Muscle layer of colon (tissue), 2 donors: ENCODE data around the gene ZNF526.
"Not testable (repeated sequence)": the region's sequence is repeated elsewhere in the genome, so short reads cannot be mapped to it uniquely, and the experiment has no call there.

Source experiments
- H3K27ac ChIP-seq: one replicate; pipeline ENCODE4 v1.7.0; 2013; ENCODE audit warnings: low read depth, mild to moderate bottlenecking, low read length, moderate library complexity
- H3K27me3 ChIP-seq, 2 donors: one replicate each; pipeline ENCODE4 v1.7.0; 2013; ENCODE audit warnings: low read length in 2 of 2, mild to moderate bottlenecking in 2 of 2; ENCODE audit not compliant: insufficient read depth in 2 of 2, control insufficient read depth in 1 of 2
- H3K36me3 ChIP-seq: one replicate; pipeline ENCODE4 v1.7.0; 2013; ENCODE audit warnings: mild to moderate bottlenecking, low read length; ENCODE audit not compliant: insufficient read depth
- H3K4me1 ChIP-seq: one replicate; pipeline ENCODE4 v1.7.0; 2013; ENCODE audit warnings: mild to moderate bottlenecking, low read length; ENCODE audit not compliant: insufficient read depth
- H3K4me3 ChIP-seq, 2 donors: one replicate each; pipeline ENCODE4 v1.7.0; 2013; ENCODE audit warnings: low read length in 2 of 2, low read depth in 1 of 2, mild to moderate bottlenecking in 1 of 2, moderate library complexity in 1 of 2
- H3K9ac ChIP-seq: one replicate; pipeline ENCODE4 v1.7.0; 2013; ENCODE audit warnings: low read length
- H3K9me3 ChIP-seq: one replicate; pipeline ENCODE4 v1.7.0; 2013; ENCODE audit warnings: mild to moderate bottlenecking, low read length
- donor health status: abdominal sarcoma.
- donor health status: Adenocarcinoma of cecum.

ZNF526 gene

DNA sequence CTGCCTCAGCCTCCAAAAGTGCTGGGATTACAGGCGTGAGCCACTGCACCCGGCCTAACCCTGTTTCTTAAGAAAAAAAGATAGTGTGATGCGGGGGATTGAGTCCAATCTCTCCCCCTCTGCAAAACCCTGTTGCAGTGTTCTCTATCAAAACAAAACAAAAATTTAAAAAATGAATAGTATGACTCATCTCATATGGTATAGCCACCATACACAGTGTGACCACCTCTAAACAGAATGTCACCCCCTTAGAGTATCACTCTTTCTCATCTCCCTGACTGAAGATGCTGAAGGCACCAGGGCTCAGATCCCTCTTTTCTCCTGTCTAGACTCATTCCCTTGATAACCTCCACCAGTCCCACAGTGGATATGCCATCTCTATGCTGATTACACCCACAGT is 41.7 kb downstream of the ZNF526 start:
- H3K4me3 ChIP-seq, result no peak overlapping the region
- H3K4me1 ChIP-seq, result peaks cover under 1% of the 10 kb centered on the region
- no peak overlapping the region for H3K27ac ChIP-seq
- no peaks in the 10 kb centered on the region for H3K36me3 ChIP-seq
- no peaks in the 10 kb centered on the region for H3K9me3 ChIP-seq
- no peaks in the 10 kb centered on the region for H3K27me3 ChIP-seq
- H3K9ac ChIP-seq, result no peak overlapping the region

DNA sequence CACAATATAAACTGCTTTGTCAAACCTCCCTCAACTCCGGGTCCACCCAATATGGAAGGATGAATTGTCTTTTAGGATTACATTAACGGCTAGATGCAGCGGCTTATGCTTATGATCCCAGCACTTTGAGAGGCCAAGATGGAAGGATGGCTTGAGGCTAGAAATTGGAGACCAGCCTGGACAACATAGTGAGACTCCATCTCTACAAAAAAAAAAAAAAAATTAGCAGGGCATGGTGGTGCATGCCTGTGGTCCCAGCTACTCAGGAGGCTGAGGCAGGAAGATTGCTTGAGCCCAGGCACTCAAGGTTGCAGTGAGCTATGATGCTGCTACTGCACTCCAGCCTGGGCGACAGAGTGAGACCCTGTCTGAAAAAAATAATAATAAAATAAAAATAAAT is 46.0 kb downstream of the ZNF526 start:
- H3K27me3 ChIP-seq, H3K36me3 ChIP-seq, H3K9me3 ChIP-seq, H3K4me3 ChIP-seq, H3K9ac ChIP-seq, H3K27ac ChIP-seq: not testable (repeated sequence)
- H3K4me1 ChIP-seq, result peaks cover 20% of the 10 kb centered on the region

DNA sequence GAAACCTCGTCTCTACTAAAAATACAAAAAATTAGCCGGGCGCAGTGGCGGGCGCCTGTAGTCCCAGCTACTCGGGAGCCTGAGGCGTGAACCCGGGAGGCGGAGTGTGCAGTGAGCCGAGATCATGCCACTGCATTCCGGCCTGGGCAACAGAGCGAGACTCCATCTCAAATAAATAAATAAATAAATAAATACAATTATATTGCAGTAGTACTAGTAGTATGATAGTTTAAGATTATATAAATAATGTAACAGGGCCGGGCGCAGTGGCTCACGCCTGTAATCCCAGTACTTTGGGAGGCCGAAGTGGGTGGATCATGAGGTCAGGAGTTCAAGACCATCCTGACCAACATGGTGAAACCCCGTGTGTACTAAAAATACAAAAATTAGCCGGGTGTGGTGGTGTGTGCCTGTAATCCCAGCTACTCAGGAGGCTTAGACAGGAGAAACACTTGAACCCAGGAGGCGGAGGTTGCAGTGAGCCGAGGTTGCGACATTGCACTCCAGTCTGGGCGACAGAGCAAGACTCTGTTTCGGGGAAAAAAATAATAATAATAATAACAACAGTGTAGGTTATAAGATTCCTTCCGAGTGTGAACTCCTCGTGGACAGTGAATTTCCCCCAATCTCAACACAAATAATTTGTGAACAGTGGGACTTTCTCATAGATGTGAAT is 47.0 kb downstream of the ZNF526 start:
- H3K27me3 ChIP-seq, H3K9me3 ChIP-seq, H3K36me3 ChIP-seq, H3K4me3 ChIP-seq, H3K27ac ChIP-seq: not testable (repeated sequence)
- Histone ChIP-seq H3K9ac (peak overlapping the region; percentile 75), H3K4me1 (peaks cover 25% of the 10 kb centered on the region)

- Histone ChIP-seq H3K27ac (peak overlapping the region; percentile 98), H3K4me1 (peaks cover 25% of the 10 kb centered on the region), H3K9ac (peak overlapping the region; percentile 75), H3K9me3 (no peaks in the 10 kb centered on the region), H3K27me3 (no peaks in the 10 kb centered on the region), H3K4me3 (peak overlapping the region; percentile 45 to 76), H3K36me3 (peaks cover 7% of the 10 kb centered on the region)
Observed at GRCh38 chr19:42267644-42268141, 47.6 kb downstream of the ZNF526 start.

DNA sequence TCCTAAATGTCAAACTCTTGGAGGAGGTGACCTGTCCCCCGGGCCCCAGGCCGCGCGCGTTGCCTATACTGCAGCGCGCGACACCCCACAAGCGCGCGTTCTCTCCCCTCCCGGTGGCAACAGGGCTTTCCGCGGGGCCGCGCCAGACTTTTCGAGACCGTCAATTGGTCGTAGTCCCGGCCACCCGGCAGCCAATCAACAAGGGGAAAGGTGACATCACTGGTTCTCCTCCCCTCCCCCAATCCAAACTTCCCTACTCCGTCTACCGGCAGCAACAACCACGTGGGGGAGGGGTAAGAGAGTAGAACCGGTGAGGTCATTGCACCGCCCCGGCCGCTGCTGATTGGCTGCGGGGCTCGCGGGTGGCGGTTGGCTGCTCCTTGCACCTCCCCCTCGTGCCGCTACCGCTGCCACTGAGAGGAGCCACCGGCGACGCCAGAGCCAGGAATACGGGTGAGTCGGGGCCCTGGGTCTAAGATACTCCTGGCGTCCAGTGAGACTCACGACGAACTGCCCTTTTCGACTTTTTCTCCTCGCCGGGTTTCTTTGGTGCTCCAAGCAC is 48.1 kb downstream of the ZNF526 start:
- H3K9me3 ChIP-seq, result no peaks in the 10 kb centered on the region
- no peaks in the 10 kb centered on the region for H3K27me3 ChIP-seq

GRCh38 chr19:42268704-42269477 is 48.8 kb downstream of the ZNF526 start, which contains the start of gene CIC:
Gene CIC, plus strand, starts transcription at chr19:42269252. Its CDS starts 2,532 bp downstream, at chr19:42271784.
- Histone ChIP-seq H3K36me3 (peaks cover 12% of the 10 kb centered on the region), H3K27me3 (no peaks in the 10 kb centered on the region), H3K27ac (peak within 1 kb of the TSS; percentile 98), H3K4me3 (peak within 1 kb of the TSS; percentile 76 to 87), H3K9me3 (no peaks in the 10 kb centered on the region), H3K4me1 (peaks cover 25% of the 10 kb centered on the region), H3K9ac (peak within 1 kb of the TSS; percentile 99)

More for the DNA sequence above, 48.1 kb downstream of the ZNF526 start:
- peak overlapping the region; percentile 76 for H3K4me3 ChIP-seq
- H3K27ac ChIP-seq, result peak overlapping the region; percentile 98
- peak overlapping the region; percentile 75 for H3K9ac ChIP-seq
- peaks cover 25% of the 10 kb centered on the region for H3K4me1 ChIP-seq
- peaks cover 7% of the 10 kb centered on the region for H3K36me3 ChIP-seq

DNA sequence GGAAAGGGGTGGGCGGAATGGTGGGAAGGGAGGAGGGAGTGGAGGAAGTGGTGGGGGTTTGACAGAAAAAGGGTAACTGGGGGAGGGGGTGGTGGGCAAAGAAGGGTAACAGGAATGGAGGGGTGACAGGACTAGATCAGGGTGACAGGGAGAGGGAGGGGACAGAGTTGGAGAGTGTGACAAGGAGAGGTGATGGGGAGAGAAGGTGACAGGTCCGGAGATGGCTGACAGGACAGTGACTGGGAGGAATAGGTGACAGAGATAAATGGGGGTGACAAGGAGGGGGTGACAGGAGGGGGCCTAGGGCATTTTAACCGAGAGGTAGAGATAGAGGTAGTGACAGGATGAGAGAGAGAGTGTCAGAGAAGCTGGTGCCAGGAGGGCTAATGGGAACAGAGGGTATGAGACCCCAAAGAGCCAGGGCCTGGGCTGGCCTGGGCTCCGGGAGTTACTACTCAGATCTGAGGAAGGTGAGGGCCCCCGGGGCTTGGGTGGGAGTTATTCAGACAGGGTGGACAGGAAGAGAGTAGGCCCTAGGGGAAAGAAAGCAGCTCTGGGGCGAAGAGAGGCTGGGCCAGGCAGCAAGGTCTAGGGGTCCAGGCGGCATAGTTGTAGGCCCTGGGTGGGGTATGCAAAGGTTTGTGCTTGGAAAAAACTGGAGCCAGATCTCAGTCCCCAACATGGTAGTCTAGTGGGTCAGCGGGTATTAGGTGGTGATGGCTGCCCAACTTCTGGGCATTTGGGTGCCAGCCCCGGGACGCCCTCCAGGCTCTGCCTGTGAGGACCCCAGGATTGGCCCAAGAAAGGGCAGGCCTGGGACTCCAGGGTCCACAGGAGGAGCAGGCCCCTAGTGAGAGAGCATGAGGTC is 49.6 kb downstream of the ZNF526 start:
- H3K36me3 ChIP-seq, result peaks cover 19% of the 10 kb centered on the region
- H3K27me3 ChIP-seq, result no peaks in the 10 kb centered on the region
- H3K9me3 ChIP-seq, result no peaks in the 10 kb centered on the region
- peak overlapping the region; percentile 66 to 87 for H3K4me3 ChIP-seq
- H3K4me1 ChIP-seq, result peaks cover 29% of the 10 kb centered on the region
- peak overlapping the region; percentile 95 for H3K27ac ChIP-seq
- H3K9ac ChIP-seq, result peak overlapping the region; percentile 99

DNA sequence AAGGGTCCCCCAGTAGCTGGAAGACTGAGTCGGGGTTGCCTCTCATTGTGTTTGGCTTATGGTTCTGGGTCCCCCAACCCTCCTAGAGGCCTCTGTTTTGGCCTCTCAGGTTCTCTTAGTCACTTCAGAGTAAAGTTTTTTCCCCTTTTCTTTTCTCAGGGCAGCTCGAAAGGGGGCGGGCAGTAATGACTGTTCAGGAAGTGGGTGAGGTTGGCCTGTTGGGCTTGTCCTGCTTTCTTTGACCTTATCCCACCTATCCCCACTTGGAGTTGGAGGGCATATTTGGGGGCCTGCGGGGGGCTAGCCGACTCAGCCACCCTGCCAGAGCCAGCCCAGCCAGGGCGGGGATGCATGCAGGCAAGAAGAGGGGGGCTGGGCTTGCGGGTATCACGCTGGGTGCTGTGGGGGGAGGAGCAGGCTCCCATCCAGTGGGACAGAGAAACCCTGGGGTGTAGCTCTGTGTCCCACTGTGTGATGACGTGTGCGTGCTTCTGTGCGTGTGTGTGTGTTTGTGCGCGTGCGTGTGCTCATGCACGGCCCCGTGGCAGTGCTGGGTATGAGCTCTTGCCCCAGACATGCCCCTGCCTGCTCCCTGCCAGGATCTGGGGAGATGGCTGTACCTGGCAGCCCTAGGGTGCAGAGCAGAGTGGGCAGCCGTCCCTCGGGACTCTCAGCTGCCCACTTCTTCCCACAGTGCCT is 50.4 kb downstream of the ZNF526 start:
- Histone ChIP-seq H3K9ac (peak overlapping the region; percentile 99), H3K4me3 (peak overlapping the region; percentile 66 to 87), H3K27me3 (no peaks in the 10 kb centered on the region), H3K36me3 (peaks cover 25% of the 10 kb centered on the region), H3K4me1 (peaks cover 36% of the 10 kb centered on the region), H3K9me3 (no peaks in the 10 kb centered on the region), H3K27ac (peak overlapping the region; percentile 95)

DNA sequence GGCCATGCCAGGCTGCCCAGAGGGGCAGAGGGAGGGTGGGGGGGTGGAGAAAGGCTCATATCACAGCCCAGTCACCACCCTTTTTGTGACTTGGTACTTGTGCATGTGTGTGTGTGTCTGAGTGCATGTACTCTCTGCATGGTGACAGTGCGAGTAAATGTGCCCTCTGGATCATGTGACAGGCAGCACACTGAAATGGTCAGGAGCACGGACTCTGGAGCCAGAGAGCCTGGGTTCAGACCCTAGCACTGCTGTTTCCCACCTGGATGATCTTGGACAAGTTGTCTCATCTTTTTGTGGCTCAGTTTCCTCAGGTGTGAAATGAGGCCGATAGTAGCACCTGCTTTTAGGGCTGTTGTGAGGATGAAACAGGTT is 50.9 kb downstream of the ZNF526 start:
- peaks cover 36% of the 10 kb centered on the region for H3K4me1 ChIP-seq
- H3K27me3 ChIP-seq, result no peaks in the 10 kb centered on the region
- peak overlapping the region; percentile 71 for H3K9ac ChIP-seq
- no peaks in the 10 kb centered on the region for H3K9me3 ChIP-seq
- H3K27ac ChIP-seq, result peak overlapping the region; percentile 95
- peaks cover 25% of the 10 kb centered on the region for H3K36me3 ChIP-seq
- H3K4me3 ChIP-seq, result peak overlapping the region in 1 of 2 donors; percentile 87

DNA sequence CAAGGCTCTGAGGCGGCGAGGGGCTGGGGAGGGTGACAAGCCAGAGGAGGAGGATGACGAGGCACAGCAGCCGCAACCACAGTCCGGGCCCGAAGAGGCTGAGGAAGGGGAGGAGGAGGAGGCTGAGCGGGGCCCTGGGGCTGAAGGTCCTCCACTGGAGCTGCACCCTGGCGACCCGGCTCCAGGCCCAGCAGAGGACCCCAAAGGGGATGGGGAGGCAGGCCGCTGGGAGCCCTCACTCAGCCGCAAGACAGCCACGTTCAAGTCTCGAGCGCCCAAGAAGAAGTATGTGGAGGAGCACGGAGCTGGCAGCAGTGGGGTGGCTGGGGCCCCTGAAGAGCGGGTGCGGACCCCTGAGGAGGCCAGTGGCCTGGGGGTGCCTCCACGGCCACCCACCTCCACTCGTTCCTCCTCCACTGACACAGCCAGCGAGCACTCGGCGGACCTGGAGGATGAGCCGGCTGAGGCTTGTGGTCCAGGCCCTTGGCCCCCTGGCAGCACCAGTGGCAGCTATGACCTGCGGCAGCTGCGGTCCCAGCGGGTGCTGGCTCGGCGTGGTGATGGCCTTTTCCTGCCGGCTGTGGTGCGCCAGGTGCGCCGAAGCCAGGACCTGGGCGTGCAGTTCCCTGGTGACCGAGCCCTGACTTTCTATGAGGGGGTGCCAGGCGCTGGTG is 51.9 kb downstream of the ZNF526 start:
- Histone ChIP-seq H3K27me3 (no peaks in the 10 kb centered on the region), H3K27ac (peak overlapping the region; percentile 56), H3K9me3 (no peaks in the 10 kb centered on the region), H3K9ac (no peak overlapping the region), H3K4me3 (no peak overlapping the region), H3K4me1 (peaks cover 41% of the 10 kb centered on the region), H3K36me3 (peaks cover 25% of the 10 kb centered on the region)
